ENCODE results near the gene ZNF491. TPM values are rescaled to one million over a fixed set of nuclear protein-coding genes. Genes with fewer than 3 reads are reported as not detected.

The ZNF491 gene
- total and polyA plus RNA-seq, 2 of the 4 experiments (the other 2 are of a cell fraction) = 1.5 to 3.6 TPM

DNA sequence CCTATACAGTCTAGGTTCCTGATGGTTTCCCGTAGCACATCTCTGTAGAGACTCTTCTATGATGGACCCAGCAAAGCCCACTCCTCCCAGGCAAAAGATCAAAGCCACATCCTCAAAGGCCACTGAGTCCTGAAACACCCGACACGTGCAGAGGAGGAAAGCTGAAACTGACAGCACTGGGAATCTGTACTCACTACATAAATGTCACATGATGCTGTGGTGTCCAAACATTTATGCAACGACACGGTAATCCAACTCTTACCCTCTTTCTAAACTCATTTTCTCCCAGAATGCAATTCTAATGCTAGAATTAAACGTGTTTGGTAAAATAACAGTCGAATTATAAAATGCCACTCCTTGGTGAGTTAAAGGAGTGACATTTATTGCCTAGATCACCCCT is 38.5 kb upstream of the ZNF491 start:
- Histone ChIP-seq H3K9me1 (ENCODE audit: insufficient read depth, low read length) (no peaks in the 10 kb centered on the region), H3K79me1 (ENCODE audit: low read depth in 1 of 2, low read length in 2 of 2) (no peaks in the 10 kb centered on the region), H2AFZ (replicated peaks; ENCODE audit: low read length, poor library complexity) (no peak overlapping the region), H4K8ac (ENCODE audit: low read depth in 2 of 2, low read length in 2 of 2) (no peak overlapping the region), H3K4me3 (ENCODE audit: insufficient read depth, low read depth, low read length) (no peak overlapping the region), H3K18ac (ENCODE audit: low read depth, low read length) (no peak overlapping the region), H3K27me3 (ENCODE audit: control insufficient read depth, insufficient read depth, low read length) (no peaks in the 10 kb centered on the region), H4K91ac (ENCODE audit: insufficient read depth, low read depth, low read length) (no peak overlapping the region), H3K27ac (ENCODE audit: insufficient read depth, low read length) (no peak overlapping the region), H2BK120ac (ENCODE audit: low read depth, low read length) (no peak overlapping the region), H3K36me3 (ENCODE audit: control insufficient read depth, insufficient read depth, low read length) (no peaks in the 10 kb centered on the region), H2BK15ac (ENCODE audit: low read depth, low read length) (no peak overlapping the region), H4K20me1 (ENCODE audit: insufficient read depth, low read length) (no peaks in the 10 kb centered on the region), H2BK5ac (ENCODE audit: low read depth, low read length, poor library complexity, severe bottlenecking) (no peak overlapping the region), H3K4me1 (ENCODE audit: control insufficient read depth, insufficient read depth, low read length) (no peaks in the 10 kb centered on the region), H4K5ac (ENCODE audit: low read depth, low read length) (no peak overlapping the region), H2BK20ac (ENCODE audit: low read depth, low read length) (no peak overlapping the region), H3K14ac (replicated peaks; ENCODE audit: low read depth, low read length) (no peak overlapping the region), H2AK5ac (ENCODE audit: low read depth, low read length) (no peak overlapping the region), H3K4ac (ENCODE audit: low read depth, low read length) (no peak overlapping the region), H3K23ac (ENCODE audit: low read depth, low read length) (no peak overlapping the region), H3K56ac (ENCODE audit: extremely low read depth, insufficient read depth, low read length) (no peak overlapping the region), H3K9ac (ENCODE audit: low read depth, low read length) (no peak overlapping the region), H3K9me3 (ENCODE audit: control insufficient read depth, insufficient read depth, low read length) (peaks cover 9% of the 10 kb centered on the region; the same call in 1 of the 2 replicates), H3K4me2 (ENCODE audit: low read depth, low read length) (no peak overlapping the region), H2AK9ac (replicated peaks; ENCODE audit: low read depth, low read length, poor library complexity) (no peak overlapping the region)
- TF ChIP-seq FOS (IDR thresholded peaks at IDR 0.05; ENCODE audit: low read depth, low read length) = no peak
- TF ChIP-seq, protein P1, sequence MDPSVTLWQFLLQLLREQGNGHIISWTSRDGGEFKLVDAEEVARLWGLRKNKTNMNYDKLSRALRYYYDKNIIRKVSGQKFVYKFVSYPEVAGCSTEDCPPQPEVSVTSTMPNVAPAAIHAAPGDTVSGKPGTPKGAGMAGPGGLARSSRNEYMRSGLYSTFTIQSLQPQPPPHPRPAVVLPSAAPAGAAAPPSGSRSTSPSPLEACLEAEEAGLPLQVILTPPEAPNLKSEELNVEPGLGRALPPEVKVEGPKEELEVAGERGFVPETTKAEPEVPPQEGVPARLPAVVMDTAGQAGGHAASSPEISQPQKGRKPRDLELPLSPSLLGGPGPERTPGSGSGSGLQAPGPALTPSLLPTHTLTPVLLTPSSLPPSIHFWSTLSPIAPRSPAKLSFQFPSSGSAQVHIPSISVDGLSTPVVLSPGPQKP (IDR thresholded peaks at IDR 0.05; ENCODE audit: borderline replicate concordance, low read depth, low read length) = no peak
- TF ChIP-seq MAZ (IDR thresholded peaks at IDR 0.05; ENCODE audit: borderline replicate concordance, low read depth, low read length) = no peak
- TF ChIP-seq, protein P2, sequence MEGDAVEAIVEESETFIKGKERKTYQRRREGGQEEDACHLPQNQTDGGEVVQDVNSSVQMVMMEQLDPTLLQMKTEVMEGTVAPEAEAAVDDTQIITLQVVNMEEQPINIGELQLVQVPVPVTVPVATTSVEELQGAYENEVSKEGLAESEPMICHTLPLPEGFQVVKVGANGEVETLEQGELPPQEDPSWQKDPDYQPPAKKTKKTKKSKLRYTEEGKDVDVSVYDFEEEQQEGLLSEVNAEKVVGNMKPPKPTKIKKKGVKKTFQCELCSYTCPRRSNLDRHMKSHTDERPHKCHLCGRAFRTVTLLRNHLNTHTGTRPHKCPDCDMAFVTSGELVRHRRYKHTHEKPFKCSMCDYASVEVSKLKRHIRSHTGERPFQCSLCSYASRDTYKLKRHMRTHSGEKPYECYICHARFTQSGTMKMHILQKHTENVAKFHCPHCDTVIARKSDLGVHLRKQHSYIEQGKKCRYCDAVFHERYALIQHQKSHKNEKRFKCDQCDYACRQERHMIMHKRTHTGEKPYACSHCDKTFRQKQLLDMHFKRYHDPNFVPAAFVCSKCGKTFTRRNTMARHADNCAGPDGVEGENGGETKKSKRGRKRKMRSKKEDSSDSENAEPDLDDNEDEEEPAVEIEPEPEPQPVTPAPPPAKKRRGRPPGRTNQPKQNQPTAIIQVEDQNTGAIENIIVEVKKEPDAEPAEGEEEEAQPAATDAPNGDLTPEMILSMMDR (conservative IDR thresholded peaks at IDR 0.05; ENCODE audit: low read depth, low read length) = no peak
- no peak for TF ChIP-seq RCOR1 (IDR thresholded peaks at IDR 0.05; ENCODE audit: insufficient replicate concordance, low read length)
- TF ChIP-seq MXI1 (IDR thresholded peaks at IDR 0.05; ENCODE audit: borderline replicate concordance, low read depth, low read length) = no peak
- TF ChIP-seq POLR2A (IDR thresholded peaks at IDR 0.05; ENCODE audit: low read depth, low read length) = no peak
- TF ChIP-seq MAFK (IDR thresholded peaks at IDR 0.05; ENCODE audit: low read depth, low read length) = no peak
- TF ChIP-seq, protein P3, sequence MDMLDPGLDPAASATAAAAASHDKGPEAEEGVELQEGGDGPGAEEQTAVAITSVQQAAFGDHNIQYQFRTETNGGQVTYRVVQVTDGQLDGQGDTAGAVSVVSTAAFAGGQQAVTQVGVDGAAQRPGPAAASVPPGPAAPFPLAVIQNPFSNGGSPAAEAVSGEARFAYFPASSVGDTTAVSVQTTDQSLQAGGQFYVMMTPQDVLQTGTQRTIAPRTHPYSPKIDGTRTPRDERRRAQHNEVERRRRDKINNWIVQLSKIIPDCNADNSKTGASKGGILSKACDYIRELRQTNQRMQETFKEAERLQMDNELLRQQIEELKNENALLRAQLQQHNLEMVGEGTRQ (IDR thresholded peaks at IDR 0.05; ENCODE audit: low read depth, low read length) = no peak
- TF ChIP-seq RAD21 (IDR thresholded peaks at IDR 0.05; ENCODE audit: low read length) = no peak
- CTCF ChIA-PET = no interaction called here
- in situ Hi-C loops (cut with MboI; ENCODE audit: low sequenced_read_pairs) (no loop called here), intact Hi-C loops (cut with micrococcal nuclease) (no loop called here), dilution Hi-C loops (cut with HindIII; ENCODE audit: low sequenced_read_pairs, unreplicated experiment) (no loop called here)
- POLR2A ChIA-PET (ENCODE audit: unreplicated experiment) = no interaction called here
- no peak for DNase-seq
- no TSS peak for BruUV-seq (replicated peaks)
- no CpG with 5 or more reads among the region's 7 CpGs for WGBS, 2 experiments (ENCODE audit: extremely low coverage in 2 of 2, insufficient read length in 1 of 2)
- no peak for ATAC-seq (ENCODE audit: low read depth)

All from IMR-90 (cell line).